HepG2 (cell line): ENCODE data around the gene TPM3. TPM values are rescaled to one million over a fixed set of nuclear protein-coding genes. Genes with fewer than 3 reads are reported as not detected.

Source experiments
- ARNT ChIP-seq: fragments of 450-650 bp; IDR thresholded peaks from 2 replicates; pipeline ENCODE4 v1.6.1; 2017
- CCDC6 ChIP-seq: sonication (generic); formaldehyde crosslinking; IDR thresholded peaks from 2 replicates; pipeline ENCODE4 v1.8.1; 2022; ENCODE audit warnings: mild to moderate bottlenecking, missing genetic modification reagents, moderate library complexity
- E2F5 ChIP-seq: sonication (generic); formaldehyde crosslinking; conservative IDR thresholded peaks from 2 replicates; pipeline ENCODE4 v1.4.0; 2020; ENCODE audit warnings: missing genetic modification reagents
- ERF ChIP-seq: IDR thresholded peaks from 2 replicates; pipeline ENCODE4 v1.6.1; 2018; ENCODE audit warnings: missing biosample characterization, missing genetic modification reagents
- HDAC6 ChIP-seq: fragments of 200-600 bp; sonication (generic); IDR thresholded peaks from 2 replicates; pipeline ENCODE4 v1.7.0; 2017; ENCODE audit warnings: mild to moderate bottlenecking, antibody characterized with exemption, low read length, low read depth
- ISL2 ChIP-seq: sonication (generic); formaldehyde crosslinking; IDR thresholded peaks from 2 replicates; pipeline ENCODE4 v1.5.0; 2020; ENCODE audit warnings: missing genetic modification reagents
- JARID2 ChIP-seq: sonication (generic); formaldehyde crosslinking; IDR thresholded peaks from 2 replicates; pipeline ENCODE4 v1.8.1; 2023; ENCODE audit warnings: missing genetic modification reagents, inconsistent platforms; ENCODE audit not compliant: insufficient replicate concordance
- KLF13 ChIP-seq: sonication (generic); formaldehyde crosslinking; IDR thresholded peaks from 2 replicates; pipeline ENCODE4 v1.4.0; 2020; ENCODE audit warnings: mild to moderate bottlenecking, missing genetic modification reagents
- MIXL1 ChIP-seq: IDR thresholded peaks from 2 replicates; pipeline ENCODE4 v1.6.1; 2016
- NFE2L1 ChIP-seq: sonication (generic); formaldehyde crosslinking; IDR thresholded peaks from 2 replicates; pipeline ENCODE4 v1.4.0; 2020; ENCODE audit warnings: missing genetic modification reagents, mild to moderate bottlenecking, borderline replicate concordance
- PBX2 ChIP-seq: IDR thresholded peaks from 2 replicates; pipeline ENCODE4 v1.6.1; 2016; ENCODE audit warnings: control low read depth
- POLR2A ChIP-seq, 2 experiments: IDR thresholded peaks; 2 replicates each; pipeline ENCODE4 v1.6.1; 2011; ENCODE audit warnings: low read depth in 2 of 2, low read length in 2 of 2, mild to moderate bottlenecking in 1 of 2, moderate library complexity in 1 of 2; ENCODE audit not compliant: insufficient read depth in 1 of 2
- ZHX1 ChIP-seq: sonication (generic); formaldehyde crosslinking; IDR thresholded peaks from 2 replicates; pipeline ENCODE4 v1.8.1; 2022; ENCODE audit warnings: low read depth, mild to moderate bottlenecking, missing genetic modification reagents
- ZNF264 ChIP-seq: sonication (generic); formaldehyde crosslinking; IDR thresholded peaks from 2 replicates; pipeline ENCODE4 v1.4.0; 2020; ENCODE audit warnings: missing genetic modification reagents
- ZNF292 ChIP-seq: sonication (generic); formaldehyde crosslinking; IDR thresholded peaks from 2 replicates; pipeline ENCODE4 v1.8.1; 2022; ENCODE audit warnings: mild to moderate bottlenecking, low read depth, missing genetic modification reagents, borderline replicate concordance
- ZNF382 ChIP-seq: sonication (generic); formaldehyde crosslinking; IDR thresholded peaks from 2 replicates; pipeline ENCODE4 v1.5.0; 2020; ENCODE audit warnings: missing genetic modification reagents, mild to moderate bottlenecking, borderline replicate concordance
- ZNF615 ChIP-seq: sonication (generic); formaldehyde crosslinking; IDR thresholded peaks from 2 replicates; pipeline ENCODE4 v1.5.0; 2020; ENCODE audit warnings: mild to moderate bottlenecking, missing genetic modification reagents, borderline replicate concordance
- ZNF749 ChIP-seq: sonication (generic); formaldehyde crosslinking; IDR thresholded peaks from 2 replicates; pipeline ENCODE4 v1.8.0; 2022; ENCODE audit warnings: mild to moderate bottlenecking, missing genetic modification reagents, moderate library complexity, borderline replicate concordance
- ZNF75D ChIP-seq: sonication (generic); formaldehyde crosslinking; IDR thresholded peaks from 2 replicates; pipeline ENCODE4 v1.8.1; 2023; ENCODE audit warnings: missing genetic modification reagents, mild to moderate bottlenecking, borderline replicate concordance
- ZSCAN12 ChIP-seq: sonication (generic); formaldehyde crosslinking; IDR thresholded peaks from 2 replicates; pipeline ENCODE4 v1.9.0; 2021; ENCODE audit warnings: mild to moderate bottlenecking, missing genetic modification reagents
- polyA plus RNA-seq, 8 experiments: library from polyadenylated mRNA; depleted of rRNA in 3 of 8; stranded (reverse) in 7 of 8; unstranded in 1 of 8; fragments of >200 nt; fragmentation: Illumina TruSeq in 4 of 8; extraction: Trizol in 4 of 8; gene quantifications; 2 replicates each; pipeline versions ENCODE4 v1.2.1 to v1.2.3, GENCODE V29; 2011 to 2016; ENCODE audit warnings: low read depth in 4 of 8, missing spikeins in 1 of 8, mixed read lengths in 1 of 8; ENCODE audit not compliant: insufficient read depth in 1 of 8
- total RNA-seq, 5 experiments: library from RNA; depleted of rRNA; stranded (reverse); fragments of >200 nt; fragmentation: Illumina TruSeq; extraction: Trizol; gene quantifications; 2 replicates each; pipeline ENCODE4 v1.2.3, GENCODE V29; 2016; ENCODE audit warnings: low read depth in 1 of 5
- TF ChIP-seq, protein P1 (sequence below): fragments of 450-650 bp; IDR thresholded peaks from 2 replicates; pipeline ENCODE4 v1.6.1; 2017
- TF ChIP-seq, protein P2 (sequence below): sonication (generic); formaldehyde crosslinking; IDR thresholded peaks from 2 replicates; pipeline ENCODE4 v1.5.0; 2020; ENCODE audit warnings: missing genetic modification reagents, mild to moderate bottlenecking, borderline replicate concordance

TPM3 gene
- total and polyA plus RNA-seq, 2 of the 13 experiments (the other 11 are each of a cell fraction or from before 2014, with no cell fraction given), result 160 to 307 TPM

- TF ChIP-seq E2F5 (CRISPR knock-in tag) (no peak), JARID2 (CRISPR knock-in tag) (no peak), MIXL1 (CRISPR knock-in tag) (peak; percentile 72; the same call in 1 of the 2 replicates), ZNF292 (CRISPR knock-in tag) (0 out of 2 replicates have a peak, but pooled peaks have one; percentile 11), POLR2A (IDR thresholded peaks at IDR 0.05; ENCODE audit: insufficient read depth in 1 of 2, low read depth in 2 of 2, low read length in 2 of 2) (peak; percentile 73 to 87), KLF13 (CRISPR knock-in tag) (peak; percentile 77; the same call in 1 of the 2 replicates), ZHX1 (CRISPR knock-in tag) (peak; percentile 86; the same call in 1 of the 2 replicates), ERF (CRISPR knock-in tag) (peak; percentile 97), ARNT (no peak), ZNF264 (peak; percentile 92), ZNF749 (CRISPR knock-in tag) (peak; percentile 89), ISL2 (CRISPR knock-in tag) (peak; percentile 66), ZSCAN12 (0 out of 2 replicates have a peak, but pooled peaks have one; percentile 62), HDAC6 (no peak), ZNF382 (CRISPR knock-in tag) (no peak), CCDC6 (peak; percentile 97), ZNF75D (CRISPR knock-in tag) (no peak), NFE2L1 (CRISPR knock-in tag) (no peak), PBX2 (no peak), ZNF615 (no peak)
- TF ChIP-seq, protein P1, sequence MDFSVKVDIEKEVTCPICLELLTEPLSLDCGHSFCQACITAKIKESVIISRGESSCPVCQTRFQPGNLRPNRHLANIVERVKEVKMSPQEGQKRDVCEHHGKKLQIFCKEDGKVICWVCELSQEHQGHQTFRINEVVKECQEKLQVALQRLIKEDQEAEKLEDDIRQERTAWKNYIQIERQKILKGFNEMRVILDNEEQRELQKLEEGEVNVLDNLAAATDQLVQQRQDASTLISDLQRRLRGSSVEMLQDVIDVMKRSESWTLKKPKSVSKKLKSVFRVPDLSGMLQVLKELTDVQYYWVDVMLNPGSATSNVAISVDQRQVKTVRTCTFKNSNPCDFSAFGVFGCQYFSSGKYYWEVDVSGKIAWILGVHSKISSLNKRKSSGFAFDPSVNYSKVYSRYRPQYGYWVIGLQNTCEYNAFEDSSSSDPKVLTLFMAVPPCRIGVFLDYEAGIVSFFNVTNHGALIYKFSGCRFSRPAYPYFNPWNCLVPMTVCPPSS, result no peak
- TF ChIP-seq, protein P2, sequence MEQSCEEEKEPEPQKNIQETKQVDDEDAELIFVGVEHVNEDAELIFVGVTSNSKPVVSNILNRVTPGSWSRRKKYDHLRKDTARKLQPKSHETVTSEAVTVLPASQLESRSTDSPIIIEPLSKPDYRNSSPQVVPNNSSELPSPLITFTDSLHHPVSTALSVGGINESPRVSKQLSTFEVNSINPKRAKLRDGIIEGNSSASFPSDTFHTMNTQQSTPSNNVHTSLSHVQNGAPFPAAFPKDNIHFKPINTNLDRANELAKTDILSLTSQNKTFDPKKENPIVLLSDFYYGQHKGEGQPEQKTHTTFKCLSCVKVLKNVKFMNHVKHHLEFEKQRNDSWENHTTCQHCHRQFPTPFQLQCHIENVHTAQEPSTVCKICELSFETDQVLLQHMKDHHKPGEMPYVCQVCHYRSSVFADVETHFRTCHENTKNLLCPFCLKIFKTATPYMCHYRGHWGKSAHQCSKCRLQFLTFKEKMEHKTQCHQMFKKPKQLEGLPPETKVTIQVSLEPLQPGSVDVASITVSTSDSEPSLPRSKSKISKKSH (CRISPR knock-in tag), result peak; percentile 96
Observed at GRCh38 chr1:154220071-154220969, 28.4 kb upstream of the TPM3 start, which contains the start of gene UBAP2L (continued).
